HG02763 (cell line): ENCODE data around the gene THBS2.

ENCODE experiments used
- ATAC-seq: cut with Tn5 transposase; IDR thresholded peaks from one replicate; pipeline ENCODE4 v1.9.1; 2021; ENCODE audit warnings: mild to moderate bottlenecking, moderate library complexity; ENCODE audit not compliant: unreplicated experiment

THBS2 gene

DNA sequence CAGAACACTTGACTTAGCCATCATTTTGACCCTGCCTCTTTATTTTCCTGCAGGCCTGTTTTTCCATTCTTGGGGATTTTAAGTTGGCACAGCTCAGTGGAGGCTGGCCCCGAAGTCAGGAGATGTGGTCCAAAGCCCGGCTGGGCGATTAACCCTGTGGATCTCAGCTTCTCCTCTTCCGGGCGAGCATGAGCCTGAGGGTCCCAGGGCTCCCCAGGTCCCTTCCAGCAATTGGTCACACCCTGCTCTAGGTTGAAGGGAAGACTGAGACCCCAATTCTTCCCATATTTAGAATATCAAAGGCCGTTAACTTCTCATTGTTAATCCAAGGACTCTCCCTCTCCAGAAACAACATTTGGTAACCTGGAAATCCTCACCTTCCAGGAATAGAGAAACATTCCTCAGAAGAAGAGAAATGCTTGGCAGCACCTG, 2.3 kb downstream of the THBS2 start:
- ATAC-seq = no peak

DNA sequence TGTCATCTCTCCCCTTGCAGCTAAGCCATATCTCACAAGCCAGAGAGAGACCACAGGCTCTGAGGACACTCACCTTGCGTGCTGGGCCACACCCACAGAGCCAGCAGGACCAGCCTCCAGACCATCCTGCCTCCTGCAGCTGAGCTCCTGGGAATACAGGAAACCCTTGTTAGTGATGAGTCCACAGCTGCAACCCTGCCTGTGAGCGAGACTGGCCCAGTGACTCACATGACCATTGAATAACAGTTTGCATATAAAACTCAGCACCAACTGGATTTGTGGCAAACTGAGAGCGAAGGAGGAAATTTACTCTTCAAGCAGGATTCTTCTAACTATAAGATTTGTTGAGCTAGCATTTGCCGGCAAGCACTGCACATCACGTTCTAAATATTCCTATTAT, 3.0 kb downstream of the THBS2 start:
- ATAC-seq = no peak

- no peak for ATAC-seq
Observed at GRCh38 chr6:169249057-169249456, 4.6 kb downstream of the THBS2 start.

- no peak for ATAC-seq
Observed at GRCh38 chr6:169248521-169248971, 5.1 kb downstream of the THBS2 start.

DNA sequence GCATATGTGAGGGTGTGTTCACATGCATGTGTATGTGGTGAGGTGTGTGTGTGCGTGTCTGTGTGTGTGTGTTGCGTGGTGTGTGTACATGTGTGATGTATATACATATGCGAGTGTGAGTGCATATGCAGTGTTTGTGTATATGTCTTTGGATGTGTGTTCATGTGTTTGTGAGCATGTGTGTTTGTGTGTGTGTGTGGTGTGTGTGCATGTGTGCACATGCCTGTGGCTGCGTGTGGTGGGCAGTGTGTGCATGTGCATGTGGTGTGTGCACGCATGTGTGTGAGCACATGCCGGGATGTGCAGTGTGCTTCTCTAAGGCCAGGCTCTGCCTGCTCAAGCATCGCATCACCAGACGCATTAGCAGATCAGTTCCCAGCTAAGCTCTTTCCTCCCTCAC, 5.7 kb downstream of the THBS2 start:
- ATAC-seq = no peak

DNA sequence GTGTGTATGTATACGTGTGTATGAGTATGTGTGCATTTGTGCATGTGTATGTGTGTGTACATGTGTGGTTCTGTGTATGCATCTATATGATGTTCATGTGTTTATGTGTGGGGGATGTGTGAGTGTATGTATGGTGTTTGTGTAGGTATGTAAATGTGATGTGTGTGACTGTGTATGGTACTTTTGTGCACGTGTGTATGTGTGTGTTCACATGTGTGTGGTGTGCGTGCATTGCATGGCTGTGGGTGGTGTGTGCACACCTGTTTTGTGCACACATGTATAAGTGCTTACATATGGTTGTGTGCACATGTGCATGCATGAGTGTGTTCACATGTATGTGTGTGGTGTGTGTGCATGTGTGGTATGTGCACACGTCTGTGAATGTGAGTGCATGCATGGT, 6.2 kb downstream of the THBS2 start:
- ATAC-seq = no peak

DNA sequence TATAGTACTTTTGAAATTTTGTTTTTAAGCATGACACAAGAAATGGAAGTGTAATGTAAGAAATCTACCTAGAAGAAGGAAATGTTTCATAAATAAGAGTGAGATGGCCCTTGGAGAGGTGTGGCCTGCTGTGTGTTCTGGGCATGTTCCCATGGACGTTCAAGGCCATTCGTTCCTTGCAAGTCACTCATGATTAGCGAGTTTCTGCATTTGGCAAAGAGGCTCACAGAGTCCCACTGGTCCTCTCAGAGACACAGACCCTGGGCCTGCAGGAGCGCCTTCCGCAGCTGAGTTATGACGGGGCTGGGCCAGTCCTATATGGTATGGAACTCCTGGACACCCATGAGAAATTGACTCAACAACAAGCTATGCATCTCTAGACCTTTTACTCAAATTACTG, 7.2 kb downstream of the THBS2 start:
- ATAC-seq = no peak

DNA sequence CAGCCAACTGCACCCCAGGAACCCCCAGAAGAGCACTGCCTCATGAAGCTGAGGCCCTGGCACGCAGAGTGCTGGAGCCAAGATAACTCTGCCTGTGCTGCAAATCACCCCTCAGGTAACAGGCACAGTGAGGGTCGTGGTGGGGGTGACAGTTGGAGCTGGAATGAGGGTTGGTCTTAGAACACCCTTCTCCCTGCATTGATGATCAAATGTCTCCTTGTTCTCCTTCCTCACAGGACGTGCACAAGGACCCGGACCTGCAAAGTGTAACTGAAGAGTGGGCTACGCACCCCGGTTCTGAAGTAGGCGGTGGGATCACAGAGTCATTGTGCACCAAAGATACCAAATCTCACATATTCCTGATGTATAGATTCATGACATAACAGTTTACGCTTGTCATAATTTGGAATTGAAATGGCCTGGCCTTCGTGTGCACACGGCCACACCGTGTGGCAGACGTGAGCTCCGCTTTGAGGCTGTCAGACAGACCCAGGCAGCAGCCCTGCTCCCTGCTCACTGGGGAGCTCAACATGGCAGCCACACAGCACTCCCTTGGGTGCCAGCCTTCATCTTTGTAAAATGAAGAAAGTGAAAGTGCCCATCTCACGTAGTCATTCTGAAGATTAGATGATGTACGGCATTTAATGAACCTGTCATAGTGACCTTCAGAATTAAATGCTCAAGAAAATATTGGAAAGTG, 8.8 kb downstream of the THBS2 start:
- ATAC-seq = no peak

DNA sequence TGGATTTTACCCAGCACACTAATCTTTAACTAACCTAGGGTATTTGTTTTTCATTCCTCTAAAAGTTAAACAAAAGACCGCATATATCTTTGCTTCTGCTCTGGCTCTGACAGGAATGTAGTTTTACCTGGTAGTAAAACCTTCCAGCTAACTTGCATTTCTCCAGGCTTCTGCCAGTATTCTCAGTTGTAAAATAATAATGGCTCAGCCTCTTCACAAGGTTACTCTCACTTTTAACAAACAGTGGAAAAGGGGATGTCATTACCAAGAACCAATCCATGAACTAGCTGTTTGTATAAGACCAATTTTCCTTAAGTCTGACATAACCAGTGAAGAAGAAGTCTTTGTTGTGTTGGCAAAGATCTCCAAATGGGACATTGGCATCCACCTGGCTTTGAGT, 10.0 kb downstream of the THBS2 start:
- no peak for ATAC-seq

DNA sequence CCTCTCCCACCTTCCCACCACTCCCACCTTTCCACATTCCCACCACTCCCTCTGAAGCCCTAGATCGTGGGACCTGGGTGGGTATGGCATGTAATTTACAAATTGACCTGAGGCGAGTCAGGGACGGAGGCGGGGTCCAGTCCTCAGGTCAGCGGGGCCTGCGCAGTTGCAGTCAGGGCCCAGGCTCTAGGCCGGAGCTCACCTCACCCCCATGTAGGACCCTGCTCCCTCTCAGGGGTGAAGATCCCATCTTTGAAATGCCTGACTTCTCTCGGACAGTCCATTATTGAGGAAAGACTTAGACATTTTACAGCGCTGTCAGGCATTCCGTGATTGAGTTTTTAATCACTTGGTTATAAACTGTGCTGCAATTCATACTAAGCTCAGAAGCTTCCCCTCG, 10.5 kb downstream of the THBS2 start:
- no peak for ATAC-seq

- ATAC-seq = no peak
Observed at GRCh38 chr6:169241688-169242350, 11.8 kb downstream of the THBS2 start.

DNA sequence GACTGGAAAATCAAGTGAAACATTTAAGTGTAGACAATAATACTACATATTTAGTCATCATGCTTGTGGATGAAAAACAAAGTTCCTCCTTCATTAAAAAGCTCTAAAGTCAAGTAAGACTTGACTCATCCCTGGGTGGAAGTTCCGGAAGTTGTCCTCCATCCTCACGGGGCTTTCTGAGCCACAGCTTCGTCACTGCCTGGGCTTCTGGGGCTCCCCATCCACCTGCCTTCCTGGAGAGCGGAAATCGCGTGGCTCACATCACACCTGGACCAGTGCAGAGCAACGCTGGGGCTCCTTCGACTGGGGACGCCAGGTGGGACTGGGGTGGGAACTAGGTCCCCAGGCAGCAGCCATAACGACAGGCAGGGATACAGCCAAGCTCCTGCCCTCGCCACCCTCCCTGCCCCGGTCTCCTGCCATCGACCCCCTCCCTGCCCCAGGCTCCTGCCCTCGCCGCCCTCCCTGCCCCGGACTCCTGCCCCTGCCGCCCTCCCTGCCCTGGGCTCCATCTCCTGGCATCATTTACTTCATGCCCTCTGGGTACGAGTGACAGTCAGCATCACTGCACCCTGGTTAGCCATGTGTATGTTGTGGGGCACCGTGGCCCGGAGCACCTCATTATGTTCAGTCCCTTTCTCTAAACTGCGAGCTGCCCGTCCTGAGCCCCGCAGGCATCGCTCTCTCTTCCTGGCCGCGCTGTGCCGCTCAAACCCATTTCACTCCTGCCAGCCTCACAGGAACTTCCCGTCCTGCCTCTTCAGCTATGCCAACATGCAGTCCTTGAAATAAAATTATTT, 12.9 kb downstream of the THBS2 start:
- ATAC-seq = no peak

- ATAC-seq = no peak
Observed at GRCh38 chr6:169240125-169240524, 13.5 kb downstream of the THBS2 start.

- no peak for ATAC-seq
Observed at GRCh38 chr6:169239181-169239580, 14.5 kb downstream of the THBS2 start.

DNA sequence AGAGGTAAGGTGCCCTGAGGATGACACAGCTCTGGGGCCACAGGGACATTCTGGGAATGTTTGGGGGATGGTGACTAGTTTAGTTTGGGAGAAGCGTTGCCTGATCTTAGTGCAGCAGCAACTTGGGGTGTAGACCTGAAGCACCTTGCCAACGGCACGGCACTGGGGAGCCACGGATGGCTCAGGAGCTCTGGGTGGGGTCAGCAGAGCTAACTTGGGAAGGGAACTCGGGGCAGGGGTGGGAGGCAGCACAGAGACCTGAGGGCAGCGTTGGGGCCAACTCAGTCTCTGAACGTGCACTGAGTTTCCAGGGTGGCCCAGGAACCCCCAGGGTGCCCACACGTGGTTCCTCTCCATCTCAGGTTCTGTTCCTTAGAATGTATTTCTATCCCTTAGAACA, 14.9 kb downstream of the THBS2 start:
- ATAC-seq = no peak

- no peak for ATAC-seq
Observed at GRCh38 chr6:169237496-169238134, 16.0 kb downstream of the THBS2 start.

DNA sequence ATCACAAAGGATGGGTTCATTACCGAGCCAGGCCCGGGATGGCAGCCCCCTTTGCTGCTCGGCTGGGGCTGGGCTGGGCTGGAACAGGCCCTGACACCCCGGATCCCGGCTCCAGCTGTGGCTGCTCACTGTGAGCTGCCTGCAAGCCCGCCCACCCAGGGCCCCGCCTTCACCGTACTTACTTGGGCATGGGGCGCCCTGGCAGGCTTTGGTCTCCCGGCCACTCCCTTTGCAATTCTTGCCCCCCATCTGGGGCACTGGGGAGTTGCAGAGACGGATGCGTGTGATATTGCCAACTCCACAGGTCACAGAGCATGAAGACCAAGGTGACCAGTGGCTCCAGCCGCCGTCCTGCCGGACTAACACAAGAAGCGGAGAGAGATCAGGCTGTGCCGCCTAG, 16.7 kb downstream of the THBS2 start:
- ATAC-seq = no peak

DNA sequence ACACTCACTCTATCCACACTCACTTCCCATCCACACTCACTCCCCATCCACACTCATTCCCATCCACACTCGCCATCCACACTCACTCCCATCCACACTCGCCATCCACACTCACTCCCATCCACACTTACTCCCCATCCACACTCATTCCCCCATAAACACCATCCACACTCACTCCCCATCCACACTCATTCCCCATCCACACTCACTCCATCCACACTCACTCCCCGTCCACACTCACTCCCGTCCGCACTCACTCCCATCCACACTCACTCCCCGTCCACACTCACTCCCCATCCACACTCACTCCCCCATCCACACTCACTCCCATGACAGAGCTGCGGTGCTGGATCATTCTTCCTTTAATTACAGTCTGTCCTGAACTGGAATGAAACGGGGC, 17.1 kb downstream of the THBS2 start:
- no peak for ATAC-seq

GRCh38 chr6:169235286-169235685, 18.4 kb downstream of the THBS2 start:
- ATAC-seq = no peak

DNA sequence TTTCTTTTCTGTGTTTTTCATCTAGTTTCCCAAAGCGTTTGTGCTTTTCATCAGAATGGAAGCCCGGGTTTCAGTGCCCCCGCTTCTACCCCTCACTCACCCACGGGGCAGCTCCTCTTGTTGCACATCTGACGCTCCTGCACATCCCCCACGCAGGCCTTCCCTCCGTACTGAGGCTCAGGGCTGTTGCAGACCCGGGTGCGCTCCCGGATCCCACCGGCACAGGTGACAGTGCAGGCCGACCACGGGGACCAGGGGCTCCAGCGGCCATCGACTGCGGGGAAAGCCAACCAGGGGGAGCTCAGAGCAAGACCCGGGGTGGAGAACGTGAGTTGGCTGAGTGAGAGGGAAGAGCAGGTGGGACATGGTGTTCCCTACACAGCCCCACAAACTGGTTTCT, 19.0 kb downstream of the THBS2 start:
- no peak for ATAC-seq

GRCh38 chr6:169233832-169234231, 19.8 kb downstream of the THBS2 start:
- no peak for ATAC-seq
